Retinal pigment epithelial cell (primary cell): ENCODE data around the gene UVRAG.

ENCODE experiments used
- DNase-seq: peaks from one replicate; pipeline ENCODE4 v3.0.0-alpha.2; 2010; ENCODE audit warnings: low read depth
- H3K4me3 ChIP-seq: 2 replicates; pipeline ENCODE4 v1.5.1; 2011; ENCODE audit warnings: mild to moderate bottlenecking, low read length, control low read depth, moderate library complexity
- TF ChIP-seq, protein P1 (sequence below): conservative IDR thresholded peaks from 2 replicates; pipeline ENCODE4 v1.5.1; 2011; ENCODE audit warnings: low read depth, low read length, control low read depth, inconsistent platforms

Gene UVRAG

DNA sequence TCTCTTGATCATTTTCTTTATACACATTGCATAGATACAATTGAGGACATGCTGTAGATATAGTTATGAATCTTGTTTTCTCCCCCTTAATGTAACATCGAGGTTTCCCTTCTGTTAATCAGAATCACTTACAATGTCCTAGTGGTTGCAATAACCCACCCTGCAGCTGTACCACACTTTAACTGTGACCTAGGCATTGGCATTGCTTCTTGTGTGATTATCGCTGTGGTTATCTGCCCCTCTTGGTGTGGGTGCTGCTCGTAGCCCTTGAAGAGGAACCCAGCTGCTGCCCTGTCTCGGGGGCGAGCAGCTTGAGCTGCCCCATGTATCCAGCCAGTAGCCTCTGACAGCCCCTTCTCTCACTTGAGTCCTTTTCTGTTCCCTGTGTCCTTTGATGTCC is 44.9 kb upstream of the UVRAG start:
- H3K4me3 ChIP-seq: no peak overlapping the region
- no peak for DNase-seq
- TF ChIP-seq, protein P1, sequence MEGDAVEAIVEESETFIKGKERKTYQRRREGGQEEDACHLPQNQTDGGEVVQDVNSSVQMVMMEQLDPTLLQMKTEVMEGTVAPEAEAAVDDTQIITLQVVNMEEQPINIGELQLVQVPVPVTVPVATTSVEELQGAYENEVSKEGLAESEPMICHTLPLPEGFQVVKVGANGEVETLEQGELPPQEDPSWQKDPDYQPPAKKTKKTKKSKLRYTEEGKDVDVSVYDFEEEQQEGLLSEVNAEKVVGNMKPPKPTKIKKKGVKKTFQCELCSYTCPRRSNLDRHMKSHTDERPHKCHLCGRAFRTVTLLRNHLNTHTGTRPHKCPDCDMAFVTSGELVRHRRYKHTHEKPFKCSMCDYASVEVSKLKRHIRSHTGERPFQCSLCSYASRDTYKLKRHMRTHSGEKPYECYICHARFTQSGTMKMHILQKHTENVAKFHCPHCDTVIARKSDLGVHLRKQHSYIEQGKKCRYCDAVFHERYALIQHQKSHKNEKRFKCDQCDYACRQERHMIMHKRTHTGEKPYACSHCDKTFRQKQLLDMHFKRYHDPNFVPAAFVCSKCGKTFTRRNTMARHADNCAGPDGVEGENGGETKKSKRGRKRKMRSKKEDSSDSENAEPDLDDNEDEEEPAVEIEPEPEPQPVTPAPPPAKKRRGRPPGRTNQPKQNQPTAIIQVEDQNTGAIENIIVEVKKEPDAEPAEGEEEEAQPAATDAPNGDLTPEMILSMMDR: no peak

DNA sequence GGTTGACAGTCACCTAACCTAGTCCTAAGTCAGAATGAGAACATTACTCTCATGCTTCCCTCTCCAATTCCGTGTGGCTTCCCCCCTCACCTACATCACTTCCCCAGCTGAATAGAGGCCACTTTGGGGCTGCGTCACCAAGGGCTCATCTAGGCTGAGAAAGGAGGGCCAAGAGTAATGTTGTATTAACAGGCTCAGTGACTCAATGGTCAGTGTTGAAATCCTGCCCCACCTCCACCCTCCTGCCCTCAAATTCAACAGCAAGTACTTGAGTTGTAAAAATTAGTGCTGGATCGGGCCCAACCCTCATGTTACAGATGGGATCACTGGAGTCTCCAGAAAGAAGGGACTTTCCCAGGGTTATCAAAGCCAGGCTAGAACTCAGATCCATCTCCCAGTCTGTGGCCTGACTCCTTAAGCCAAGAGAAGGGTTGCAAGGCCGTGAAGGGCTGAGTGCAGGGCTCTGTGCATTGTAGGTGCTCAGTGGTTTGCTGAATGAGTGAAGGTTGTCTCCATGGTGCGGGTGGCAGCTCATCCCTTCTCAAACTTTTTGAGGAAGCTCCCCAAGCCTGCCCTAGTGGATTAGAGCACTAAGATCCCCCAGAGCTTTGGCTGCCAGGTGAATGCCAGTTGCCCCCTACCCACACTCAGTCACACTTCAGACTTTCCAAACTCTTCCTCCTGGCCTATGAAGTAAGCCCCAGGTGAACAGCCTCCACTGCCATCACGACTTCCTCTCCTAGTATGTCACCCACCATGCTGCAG is 43.2 kb upstream of the UVRAG start:
- H3K4me3 ChIP-seq: no peak overlapping the region
- TF ChIP-seq, protein P1: no peak
- DNase-seq: no peak

DNA sequence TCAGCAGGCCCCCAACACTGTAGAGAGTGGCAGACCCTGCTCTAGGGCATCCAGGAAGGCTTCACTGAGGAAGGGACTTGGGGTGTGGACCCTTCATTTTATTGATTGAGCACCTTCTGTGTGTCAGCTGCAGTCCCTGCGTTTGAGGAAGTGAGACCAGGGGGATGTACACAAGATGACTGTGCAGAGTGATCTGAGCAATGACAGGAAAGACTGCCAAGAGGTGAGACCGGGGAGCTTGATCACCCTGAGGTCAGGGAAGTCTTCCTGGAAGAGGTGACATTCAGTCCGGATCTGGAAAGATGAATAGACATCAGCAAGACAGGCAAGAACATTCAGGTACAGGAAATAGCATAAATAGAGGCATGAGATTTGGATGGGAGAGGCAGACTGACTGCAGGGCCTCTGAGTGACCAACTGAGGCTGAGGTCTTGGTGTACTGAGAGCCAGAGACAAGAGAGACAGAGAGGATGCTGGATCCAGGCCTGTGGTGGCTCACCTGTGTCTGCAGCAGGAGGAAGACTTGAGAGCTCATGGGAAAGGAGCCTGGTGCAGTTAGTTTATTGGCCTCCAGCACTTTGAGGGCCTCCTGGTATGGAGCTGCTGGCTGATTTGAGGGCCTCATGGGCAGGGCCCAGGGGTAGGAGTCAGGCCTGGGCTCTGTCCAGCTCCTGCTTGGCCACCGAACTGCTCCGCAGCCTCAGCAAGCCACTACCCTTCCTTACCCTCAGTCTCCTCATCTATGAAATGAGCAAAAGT is 41.2 kb upstream of the UVRAG start:
- TF ChIP-seq, protein P1: no peak
- no peak overlapping the region for H3K4me3 ChIP-seq
- no peak for DNase-seq

DNA sequence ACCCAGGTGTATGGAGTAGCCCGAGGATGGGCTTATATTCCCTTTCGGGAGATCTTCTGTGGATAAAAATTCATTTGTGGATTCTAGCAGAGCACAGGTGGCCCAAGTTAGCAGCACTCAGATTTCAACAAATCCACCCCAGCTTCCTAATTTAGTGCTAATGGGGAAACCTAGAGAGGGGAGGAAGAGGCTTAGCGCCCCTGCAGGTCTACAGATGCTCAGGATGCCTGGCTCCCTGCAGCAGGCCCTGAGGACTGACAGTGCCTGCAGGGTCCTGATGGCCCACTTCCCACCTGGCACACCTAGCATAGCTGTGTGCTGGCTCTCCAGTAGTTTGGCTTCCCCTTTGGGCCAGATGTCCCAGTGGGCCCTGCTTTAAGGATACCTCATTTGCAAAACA is 40.0 kb upstream of the UVRAG start:
- TF ChIP-seq, protein P1: no peak
- no peak overlapping the region for H3K4me3 ChIP-seq
- no peak for DNase-seq

DNA sequence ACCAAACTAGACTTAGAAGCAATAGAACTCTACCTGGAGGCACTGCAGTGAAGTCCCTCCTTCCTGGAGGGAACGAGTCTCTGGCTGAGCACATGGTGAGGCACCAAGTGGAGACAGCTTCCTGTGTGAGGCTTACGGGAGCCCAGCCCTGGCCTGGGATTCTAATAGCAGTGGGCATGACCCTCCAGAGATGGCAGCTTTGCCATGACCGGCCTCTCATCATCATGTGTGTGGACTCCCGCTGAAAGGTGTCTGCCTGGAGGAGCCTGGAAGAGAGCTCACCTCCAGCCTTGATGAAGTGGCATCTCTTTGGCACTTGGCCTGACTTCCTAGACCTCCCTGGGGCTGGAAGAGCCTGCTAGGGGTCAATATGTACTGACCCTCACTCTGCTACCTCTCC is 38.5 kb upstream of the UVRAG start:
- no peak for DNase-seq
- TF ChIP-seq, protein P1: no peak
- H3K4me3 ChIP-seq: no peak overlapping the region

DNA sequence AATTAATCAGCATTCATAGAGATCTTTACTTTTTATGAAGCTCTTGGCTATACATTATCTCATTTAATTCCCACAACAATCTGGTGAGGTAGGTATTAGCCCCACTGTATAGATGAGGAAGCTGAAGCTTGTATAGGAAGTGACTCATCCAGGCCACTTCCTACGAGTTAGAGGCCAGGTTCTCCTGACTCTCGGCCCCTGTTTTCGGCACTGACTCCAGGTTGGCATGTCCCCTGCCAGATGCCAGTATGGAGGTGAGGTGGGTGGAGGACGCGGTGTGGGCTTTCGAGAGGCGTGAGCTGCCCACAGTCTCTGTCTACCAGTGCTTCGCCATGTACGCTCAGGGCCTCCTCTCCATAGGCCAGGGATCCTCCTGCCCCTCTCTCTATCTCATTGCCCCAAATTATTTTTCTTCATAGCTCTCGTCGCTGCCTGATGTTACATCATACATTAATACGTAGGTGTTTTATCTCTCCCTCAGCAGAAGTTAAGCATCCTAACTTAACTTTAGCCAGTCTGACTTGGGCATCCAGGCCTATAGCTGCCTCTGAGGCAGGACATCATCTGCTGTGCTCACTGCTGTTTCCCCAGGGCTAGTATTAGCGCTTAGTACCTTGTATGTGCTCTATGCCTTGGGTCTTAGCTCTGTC is 37.4 kb upstream of the UVRAG start:
- TF ChIP-seq, protein P1: no peak
- no peak for DNase-seq
- H3K4me3 ChIP-seq: no peak overlapping the region
